Heart left ventricle (tissue), 16 donors: ENCODE results near the gene RDH11. TPM values are rescaled to one million over a fixed set of nuclear protein-coding genes. Genes with fewer than 3 reads are reported as not detected.
A peak's percentile ranks its signal among the peaks of the same experiment; 100 is the strongest.

ENCODE experiments used
- ATAC-seq, 4 donors: fragments of 200-7000 bp; cut with Tn5 transposase; one replicate each; pipeline ENCODE4 v1.9.1; 2020 to 2022; ENCODE audit warnings: moderate library complexity in 4 of 4, mild to moderate bottlenecking in 3 of 4, moderate number of reproducible peaks in 1 of 4
- DNase-seq, 5 donors: peaks; one replicate each; pipeline ENCODE4 v3.0.0-alpha.2; 2020
- H3K27ac ChIP-seq, 12 donors: fragments of 200-600 bp; sonication (generic) in 4 of 12; one replicate each; pipeline versions ENCODE4 v1.5.0 to v1.8.0; 2016 to 2022; ENCODE audit warnings: mild to moderate bottlenecking in 2 of 12
- H3K27me3 ChIP-seq, 9 donors: fragments of 200-600 bp; sonication (generic) in 2 of 9; one replicate each; pipeline versions ENCODE4 v1.5.1 to v1.8.0; 2016 to 2022; ENCODE audit warnings: mild to moderate bottlenecking in 3 of 9
- H3K36me3 ChIP-seq, 9 donors: fragments of 200-600 bp; sonication (generic) in 2 of 9; one replicate each; pipeline versions ENCODE4 v1.5.0 to v1.8.0; 2018 to 2022; ENCODE audit warnings: mild to moderate bottlenecking in 2 of 9
- H3K4me1 ChIP-seq, 12 donors: fragments of 200-600 bp; sonication (generic) in 4 of 12; one replicate each; pipeline versions ENCODE4 v1.5.0 to v1.8.0; 2016 to 2022; ENCODE audit warnings: mild to moderate bottlenecking in 3 of 12
- H3K4me3 ChIP-seq, 12 donors: fragments of 200-600 bp; sonication (generic) in 4 of 12; one replicate each; pipeline versions ENCODE4 v1.5.0 to v1.8.0; 2017 to 2022; ENCODE audit warnings: mild to moderate bottlenecking in 9 of 12, moderate library complexity in 4 of 12
- H3K9me3 ChIP-seq, 12 donors: fragments of 200-600 bp; sonication (generic) in 4 of 12; one replicate each; pipeline versions ENCODE4 v1.5.0 to v1.8.0; 2016 to 2022; ENCODE audit warnings: mild to moderate bottlenecking in 1 of 12
- POLR2A ChIP-seq, 2 donors: fragments of 450-650 bp; IDR thresholded peaks; one replicate each; pipeline ENCODE4 v1.6.1; 2017; ENCODE audit warnings: antibody characterized with exemption in 2 of 2, mild to moderate bottlenecking in 2 of 2, moderate library complexity in 2 of 2
- WGBS, 4 donors: extraction: QIAGEN DNeasy Blood & Tissue Kit in 2 of 4; methylation state at CpG; one replicate each; pipeline versions ENCODE4 v1.1.5 to v1.1.7; 2013 to 2018; 5-methylcytosine and 5-hydroxymethylcytosine counted together
- intact Hi-C, 10 donors: fragments of 100-400 bp; cut with DNase I; formaldehyde crosslinking; loops; one replicate each; pipeline versions ENCODE4 v1.11.1 to v1.14.2; 2022
- polyA plus RNA-seq, 2 donors: library from polyadenylated mRNA; stranded (reverse); fragments of 200-250 nt; gene quantifications; one replicate each; pipeline ENCODE4 v1.2.3, GENCODE V29; 2013
- total RNA-seq, 9 donors: library from RNA; depleted of rRNA in 2 of 9; stranded (reverse); fragments of >200 nt in 2 of 9; fragmentation: NEBNext Ultra II Directional in 3 of 9; extraction: Animal tissue kit (Norgen Biotek cat#: 25700) in 3 of 9; gene quantifications; one replicate each; pipeline versions ENCODE4 v1.1.0 to v1.2.4, GENCODE V29; 2016 to 2023
- TF ChIP-seq, protein P1 (sequence below), 12 donors: fragments of 200-600 bp; sonication (generic) in 4 of 12; IDR thresholded peaks; one replicate each; pipeline versions ENCODE4 v1.5.0 to v1.8.0; 2018 to 2022; ENCODE audit warnings: antibody characterized with exemption in 12 of 12, mild to moderate bottlenecking in 5 of 12
- donor health status: ischemic (EF 13 %, LVEDD 7.1; RV severe dilation, severe dysfunction).
- donor health status: healthy with polysubstance abuse.
- donor health status: DM: no; HTN: yes; CAD: no.
- donor health status: DM: no; HTN: no; CAD: no.
- donor health status: ischemic (EF 25% LVEDD 6.9; RV normal size, moderate dysfunction).
- donor health status: ischemic (EF 25% LVEDD 5.7; RV mildly dilated, moderate dysfunction).
- donor health status: healthy.
- donor health status: DM: yes; HTN: yes; CAD: no.
- donor health status: ischemic (EF 35%, LVEDD 5.7; RV mildly dilated, moderate dysfunction).
- donor health status: nonischemic (EF 11% LVEDD 7.7; RV severe dilation, severe dysfunction).
- donor health status: DM: yes; HTN: yes; CAD: no.
- donor health status: PGD.
- donor health status: ischemic (EF 29% LVEDD 5.4; RV normal size, mild dysfunction).
- donor health status: nonischemic (EF 23%, LVEDD 6.1; RV moderate dilation, normal function).

The RDH11 gene
- total and polyA plus RNA-seq, 11 donors: 12.5 to 28.7 (median 17.8) TPM

DNA sequence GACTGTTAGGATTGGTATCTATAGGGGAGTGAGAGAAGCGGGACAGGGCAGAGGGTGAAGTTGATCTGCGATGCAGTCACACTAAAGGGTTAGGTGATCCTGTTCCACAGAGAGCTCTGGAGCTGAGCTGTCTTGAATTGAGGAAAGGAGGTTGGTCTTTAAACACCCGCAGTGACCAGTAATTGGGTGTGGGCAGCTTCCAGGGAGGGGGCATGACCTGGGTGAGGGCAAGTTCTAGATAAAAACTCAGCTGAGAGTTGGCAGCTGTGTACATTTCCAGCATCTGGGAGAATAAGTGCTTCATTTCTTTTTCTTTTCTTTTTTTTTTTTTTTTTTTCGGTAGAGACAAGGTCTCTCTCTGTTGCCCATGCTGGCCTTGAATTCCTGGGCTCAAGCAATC, 41.2 kb upstream of the RDH11 start:
- Histone ChIP-seq H3K27me3 (no peaks in the 10 kb centered on the region), H3K27ac (no peak overlapping the region), H3K4me3 (no peak overlapping the region), H3K36me3 (no peaks in the 10 kb centered on the region), H3K9me3 (no peaks in the 10 kb centered on the region), H3K4me1 (peaks cover 0 to 32% (median 15%) of the 10 kb centered on the region in 12 donors)
- WGBS, 4 donors: 85 to 89% (median 86%) methylated on average over 4 of the region's 4 CpGs
- intact Hi-C loops: no loop called here
- DNase-seq: no peak
- TF ChIP-seq, protein P1, sequence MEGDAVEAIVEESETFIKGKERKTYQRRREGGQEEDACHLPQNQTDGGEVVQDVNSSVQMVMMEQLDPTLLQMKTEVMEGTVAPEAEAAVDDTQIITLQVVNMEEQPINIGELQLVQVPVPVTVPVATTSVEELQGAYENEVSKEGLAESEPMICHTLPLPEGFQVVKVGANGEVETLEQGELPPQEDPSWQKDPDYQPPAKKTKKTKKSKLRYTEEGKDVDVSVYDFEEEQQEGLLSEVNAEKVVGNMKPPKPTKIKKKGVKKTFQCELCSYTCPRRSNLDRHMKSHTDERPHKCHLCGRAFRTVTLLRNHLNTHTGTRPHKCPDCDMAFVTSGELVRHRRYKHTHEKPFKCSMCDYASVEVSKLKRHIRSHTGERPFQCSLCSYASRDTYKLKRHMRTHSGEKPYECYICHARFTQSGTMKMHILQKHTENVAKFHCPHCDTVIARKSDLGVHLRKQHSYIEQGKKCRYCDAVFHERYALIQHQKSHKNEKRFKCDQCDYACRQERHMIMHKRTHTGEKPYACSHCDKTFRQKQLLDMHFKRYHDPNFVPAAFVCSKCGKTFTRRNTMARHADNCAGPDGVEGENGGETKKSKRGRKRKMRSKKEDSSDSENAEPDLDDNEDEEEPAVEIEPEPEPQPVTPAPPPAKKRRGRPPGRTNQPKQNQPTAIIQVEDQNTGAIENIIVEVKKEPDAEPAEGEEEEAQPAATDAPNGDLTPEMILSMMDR (IDR thresholded peaks at IDR 0.05): no peak
- no peak for TF ChIP-seq POLR2A (IDR thresholded peaks at IDR 0.05)
- ATAC-seq: no peak

GRCh38 chr14:67735336-67736147, 40.0 kb upstream of the RDH11 start:
- Histone ChIP-seq H3K27ac (peak overlapping the region in 4 of 12 donors; percentile 13 to 57 (median 54)), H3K4me3 (no peak overlapping the region), H3K36me3 (no peaks in the 10 kb centered on the region), H3K27me3 (no peaks in the 10 kb centered on the region), H3K9me3 (no peaks in the 10 kb centered on the region), H3K4me1 (peaks cover 0 to 32% (median 15%) of the 10 kb centered on the region in 12 donors)
- ATAC-seq: peak; percentile 45 to 73 (median 60)
- TF ChIP-seq, protein P1 (IDR thresholded peaks at IDR 0.05): no peak
- no peak for TF ChIP-seq POLR2A (IDR thresholded peaks at IDR 0.05)
- intact Hi-C loops: no loop called here
- peak in 2 of 5 donors; percentile 14 to 27 for DNase-seq
- 54 to 73% (median 65%) methylated on average over 10 of the region's 10 CpGs for WGBS, 4 donors

DNA sequence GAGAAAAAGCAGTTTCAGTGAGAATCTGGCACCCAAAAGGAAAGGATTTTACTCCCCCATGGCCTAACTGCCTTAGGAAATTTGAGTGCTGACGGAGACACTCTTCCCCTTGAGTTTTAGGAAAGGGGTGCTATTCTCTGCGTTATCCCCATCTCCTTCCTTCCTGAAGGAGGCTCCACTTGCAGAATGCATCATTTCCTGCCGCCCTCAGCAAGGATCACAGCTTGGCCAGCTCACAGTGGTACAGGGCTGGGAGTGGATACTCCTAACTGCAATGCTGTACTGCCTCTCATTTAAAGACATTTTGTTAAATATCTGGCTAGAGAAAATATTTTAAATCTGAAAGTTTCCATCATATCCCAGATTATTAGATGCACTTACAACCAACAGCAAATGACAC, 39.1 kb upstream of the RDH11 start:
- ATAC-seq: peak in 3 of 4 donors; percentile 59 to 72 (median 64)
- no peaks in the 10 kb centered on the region for H3K9me3 ChIP-seq
- peak in 2 of 5 donors; percentile 21 to 51 for DNase-seq
- H3K27ac ChIP-seq: peak overlapping the region in 5 of 12 donors; percentile 16 to 55 (median 45)
- intact Hi-C loops: no loop called here
- WGBS, 4 donors: 44 to 58% (median 53%) methylated on average over 3 of the region's 3 CpGs
- no peaks in the 10 kb centered on the region for H3K36me3 ChIP-seq
- H3K27me3 ChIP-seq: no peaks in the 10 kb centered on the region
- peaks cover 0 to 31% (median 15%) of the 10 kb centered on the region in 12 donors for H3K4me1 ChIP-seq
- TF ChIP-seq, protein P1 (IDR thresholded peaks at IDR 0.05): peak in 3 of 12 donors; percentile 20 to 32 (median 25)
- no peak for TF ChIP-seq POLR2A (IDR thresholded peaks at IDR 0.05)
- no peak overlapping the region for H3K4me3 ChIP-seq

DNA sequence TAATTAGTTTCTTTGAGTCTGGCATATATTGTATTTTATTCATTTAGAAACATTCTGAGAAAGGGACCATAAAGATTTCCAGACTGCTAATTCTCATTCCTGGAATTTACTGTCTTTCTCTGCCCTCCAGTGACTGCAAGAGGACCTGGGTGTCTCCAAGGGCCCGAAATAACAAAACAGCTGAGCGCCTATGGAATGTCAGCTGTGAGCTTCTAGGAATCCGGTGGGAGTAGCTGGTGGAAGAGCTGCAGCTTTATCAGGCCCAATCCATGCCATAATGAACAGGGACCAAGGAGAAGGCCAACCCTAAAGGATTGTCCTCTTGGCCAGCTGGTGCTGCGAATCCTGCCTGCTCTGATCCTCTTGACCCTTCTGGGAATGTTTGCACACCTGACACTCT, 38.1 kb upstream of the RDH11 start:
- intact Hi-C loops: no loop called here
- TF ChIP-seq, protein P1 (IDR thresholded peaks at IDR 0.05): no peak
- no peak for TF ChIP-seq POLR2A (IDR thresholded peaks at IDR 0.05)
- H3K27me3 ChIP-seq: no peaks in the 10 kb centered on the region
- WGBS, 4 donors: 54 to 72% (median 67%) methylated on average over 4 of the region's 4 CpGs
- peaks cover 0 to 24% (median 15%) of the 10 kb centered on the region in 12 donors for H3K4me1 ChIP-seq
- no peaks in the 10 kb centered on the region for H3K9me3 ChIP-seq
- DNase-seq: no peak
- no peaks in the 10 kb centered on the region for H3K36me3 ChIP-seq
- H3K27ac ChIP-seq: peak overlapping the region in 1 of 12 donors; percentile 54
- peak in 2 of 4 donors; percentile 13 to 27 for ATAC-seq
- no peak overlapping the region for H3K4me3 ChIP-seq
